NB4 (cell line): Measurements from ENCODE around the gene HIPK1.

Source experiments
- DNase-seq: peaks from one replicate; pipeline ENCODE4 v3.0.0; 2010; ENCODE audit warnings: low read depth
- H3K4me3 ChIP-seq: one replicate; pipeline ENCODE4 v1.5.1; 2011; ENCODE audit warnings: mild to moderate bottlenecking, low read depth, low read length, moderate library complexity
- CTCF ChIP-seq: IDR thresholded peaks from one replicate; pipeline ENCODE4 v1.5.1; 2012; ENCODE audit warnings: low read depth, low read length
- MAX ChIP-seq: IDR thresholded peaks from 2 replicates; pipeline ENCODE4 v1.6.1; 2011; ENCODE audit warnings: low read depth, low read length
- MYC ChIP-seq: IDR thresholded peaks from 2 replicates; pipeline ENCODE4 v1.6.1; 2011; ENCODE audit warnings: low read depth, low read length
- POLR2A ChIP-seq: IDR thresholded peaks from 2 replicates; pipeline ENCODE4 v1.6.1; 2011; ENCODE audit warnings: mild to moderate bottlenecking; ENCODE audit not compliant: insufficient read length; ENCODE audit errors: extremely low read depth

Gene HIPK1

GRCh38 chr1:113890816-113891215, 38.3 kb upstream of the HIPK1 start:
- no peak for DNase-seq
- TF ChIP-seq MAX (no peak), POLR2A (no peak), MYC (no peak)

GRCh38 chr1:113891631-113892220, 37.4 kb upstream of the HIPK1 start:
- DNase-seq, result no peak
- TF ChIP-seq POLR2A, result no peak
- no peak for TF ChIP-seq MAX
- no peak for TF ChIP-seq MYC
- TF ChIP-seq CTCF, result no peak
- no peak overlapping the region for H3K4me3 ChIP-seq

More at GRCh38 chr1:113890816-113891215, 38.3 kb upstream of the HIPK1 start:
- H3K4me3 ChIP-seq, result no peak overlapping the region

GRCh38 chr1:113893267-113893666, 35.9 kb upstream of the HIPK1 start:
- DNase-seq, result no peak
- TF ChIP-seq CTCF (no peak), MYC (no peak), MAX (no peak), POLR2A (no peak)

GRCh38 chr1:113895098-113895497, 34.0 kb upstream of the HIPK1 start:
- no peak for TF ChIP-seq POLR2A
- TF ChIP-seq CTCF, result no peak
- no peak for TF ChIP-seq MYC
- no peak for DNase-seq

More at GRCh38 chr1:113893267-113893666, 35.9 kb upstream of the HIPK1 start:
- no peak overlapping the region for H3K4me3 ChIP-seq

GRCh38 chr1:113895961-113896360, 33.2 kb upstream of the HIPK1 start:
- H3K4me3 ChIP-seq, result no peak overlapping the region
- TF ChIP-seq CTCF (no peak), MYC (no peak), POLR2A (no peak), MAX (no peak)
- DNase-seq, result no peak

More at GRCh38 chr1:113895098-113895497, 34.0 kb upstream of the HIPK1 start:
- no peak overlapping the region for H3K4me3 ChIP-seq

- no peak overlapping the region for H3K4me3 ChIP-seq
- DNase-seq, result peak; percentile 18
- no peak for TF ChIP-seq POLR2A
- no peak for TF ChIP-seq MYC
- TF ChIP-seq CTCF, result no peak
- TF ChIP-seq MAX, result no peak
Observed at GRCh38 chr1:113898241-113898814, 30.8 kb upstream of the HIPK1 start.
